ENCODE measurements around the gene MFGE8.
A peak's percentile ranks its signal among the peaks of the same experiment; 100 is the strongest.

Gene MFGE8

GRCh38 chr15:88901508-88902220 lies 11.5 kb downstream of the MFGE8 start:
- DNase-seq (ENCODE audit: low read depth, low spot score) = no peak
- H3K27ac ChIP-seq = no peak overlapping the region

GRCh38 chr15:88900982-88901418 lies 12.2 kb downstream of the MFGE8 start:
- H3K27ac ChIP-seq = peak overlapping the region; percentile 73
- DNase-seq (ENCODE audit: low read depth, low spot score) = no peak

GRCh38 chr15:88900309-88900981 lies 12.7 kb downstream of the MFGE8 start:
- peak; percentile 69 for DNase-seq (ENCODE audit: low read depth, low spot score)
- peak overlapping the region; percentile 73 for H3K27ac ChIP-seq

GRCh38 chr15:88899251-88899650 lies 13.9 kb downstream of the MFGE8 start:
- DNase-seq (ENCODE audit: low read depth, low spot score) = no peak

GRCh38 chr15:88898736-88899135 lies 14.4 kb downstream of the MFGE8 start:
- DNase-seq (ENCODE audit: low read depth, low spot score) = no peak
- H3K27ac ChIP-seq = no peak overlapping the region

More at GRCh38 chr15:88899251-88899650, 13.9 kb downstream of the MFGE8 start:
- no peak overlapping the region for H3K27ac ChIP-seq

- H3K27ac ChIP-seq = no peak overlapping the region
- peak; percentile 39 for DNase-seq (ENCODE audit: low read depth, low spot score)
Measured at GRCh38 chr15:88897456-88898194, 15.6 kb downstream of the MFGE8 start.

GRCh38 chr15:88897142-88897455 lies 16.1 kb downstream of the MFGE8 start:
- H3K27ac ChIP-seq = no peak overlapping the region
- DNase-seq (ENCODE audit: low read depth, low spot score) = no peak

- no peak for DNase-seq (ENCODE audit: low read depth, low spot score)
Measured at GRCh38 chr15:88896333-88897033, 16.7 kb downstream of the MFGE8 start.

GRCh38 chr15:88894819-88895767 lies 18.1 kb downstream of the MFGE8 start, which contains the start of gene HAPLN3:
HAPLN3 (minus strand) TSS chr15:88895544; CDS start chr15:88887298, 8,246 bp downstream.
- DNase-seq (ENCODE audit: low read depth, low spot score) = no peak
- no peak within 1 kb of the TSS for H3K27ac ChIP-seq

More at GRCh38 chr15:88896333-88897033, 16.7 kb downstream of the MFGE8 start:
- H3K27ac ChIP-seq = no peak overlapping the region

- no peak overlapping the region for H3K27ac ChIP-seq
- no peak for DNase-seq (ENCODE audit: low read depth, low spot score)
Measured at GRCh38 chr15:88894348-88894818, 18.8 kb downstream of the MFGE8 start.

- no peak for DNase-seq (ENCODE audit: low read depth, low spot score)
Measured at GRCh38 chr15:88891540-88892254, 21.5 kb downstream of the MFGE8 start.

GRCh38 chr15:88890495-88890894 lies 22.7 kb downstream of the MFGE8 start:
- no peak overlapping the region for H3K27ac ChIP-seq
- no peak for DNase-seq (ENCODE audit: low read depth, low spot score)

More at GRCh38 chr15:88891540-88892254, 21.5 kb downstream of the MFGE8 start:
- H3K27ac ChIP-seq = no peak overlapping the region

GRCh38 chr15:88888719-88889118 lies 24.5 kb downstream of the MFGE8 start:
- no peak overlapping the region for H3K27ac ChIP-seq
- DNase-seq (ENCODE audit: low read depth, low spot score) = no peak

GRCh38 chr15:88887068-88887580 lies 26.1 kb downstream of the MFGE8 start:
- no peak for DNase-seq (ENCODE audit: low read depth, low spot score)
- H3K27ac ChIP-seq = no peak overlapping the region

- no peak for DNase-seq (ENCODE audit: low read depth, low spot score)
- H3K27ac ChIP-seq = no peak overlapping the region
Measured at GRCh38 chr15:88882785-88883184, 30.4 kb downstream of the MFGE8 start.

- DNase-seq (ENCODE audit: low read depth, low spot score) = no peak
Measured at GRCh38 chr15:88881775-88882174, 31.4 kb downstream of the MFGE8 start.

GRCh38 chr15:88880944-88881740 lies 32.0 kb downstream of the MFGE8 start:
- H3K27ac ChIP-seq = no peak overlapping the region

More at GRCh38 chr15:88881775-88882174, 31.4 kb downstream of the MFGE8 start:
- no peak overlapping the region for H3K27ac ChIP-seq

More at GRCh38 chr15:88880944-88881740, 32.0 kb downstream of the MFGE8 start:
- no peak for DNase-seq (ENCODE audit: low read depth, low spot score)
